Neural cell (in vitro differentiated cells): ENCODE data around the gene UBE2O. TPM values are rescaled to one million over a fixed set of nuclear protein-coding genes. Genes with fewer than 3 reads are reported as not detected.

Experiments
- H2AFZ ChIP-seq: fragments of 200-600, 300-800 bp; sonication (generic), shearing (Covaris generic); 2 replicates; pipeline ENCODE4 v1.6.0; 2014; ENCODE audit warnings: low read depth, mild to moderate bottlenecking, antibody characterized with exemption, low read length, moderate library complexity
- H3F3A ChIP-seq: fragments of 200-600 bp; shearing (Covaris generic); 2 replicates; pipeline ENCODE4 v1.6.1; 2016; ENCODE audit warnings: mild to moderate bottlenecking, moderate library complexity, mixed read lengths, antibody characterized with exemption, low read length; ENCODE audit not compliant: insufficient read depth, poor library complexity, severe bottlenecking
- H3K27ac ChIP-seq: fragments of 200-600, 300-800 bp; sonication (generic), shearing (Covaris generic); 2 replicates; pipeline ENCODE4 v1.5.1; 2014; ENCODE audit warnings: mild to moderate bottlenecking, low read length, moderate library complexity
- H3K27me3 ChIP-seq: fragments of 300-800, 200-600 bp; sonication (generic), shearing (Covaris generic); 2 replicates; pipeline ENCODE4 v1.6.0; 2014; ENCODE audit warnings: mild to moderate bottlenecking, low read depth, low read length, moderate library complexity; ENCODE audit not compliant: insufficient read depth
- H3K36me3 ChIP-seq: fragments of 300-800, 200-600 bp; sonication (generic), shearing (Covaris generic); 2 replicates; pipeline ENCODE4 v1.5.1; 2014; ENCODE audit warnings: mild to moderate bottlenecking, antibody characterized with exemption, low read length, moderate library complexity; ENCODE audit not compliant: insufficient read depth
- H3K4me2 ChIP-seq: fragments of 300-800, 200-600 bp; sonication (generic), shearing (Covaris generic); 2 replicates; pipeline ENCODE4 v1.6.0; 2014; ENCODE audit warnings: mild to moderate bottlenecking, low read length
- H3K4me3 ChIP-seq: fragments of 300-800, 200-600 bp; sonication (generic), shearing (Covaris generic); 2 replicates; pipeline ENCODE4 v1.5.1; 2014; ENCODE audit warnings: mild to moderate bottlenecking, low read length, moderate library complexity
- H3K79me2 ChIP-seq: fragments of 200-600 bp; shearing (Covaris generic); replicated peaks from 2 replicates; pipeline ENCODE4 v1.6.0; 2014; ENCODE audit warnings: mild to moderate bottlenecking, low read length, moderate library complexity; ENCODE audit not compliant: insufficient read depth
- H3K9ac ChIP-seq: fragments of 300-800, 200-600 bp; sonication (generic), shearing (Covaris generic); 2 replicates; pipeline ENCODE4 v1.6.1; 2016; ENCODE audit warnings: mild to moderate bottlenecking, low read length, mixed read lengths
- H3K9me2 ChIP-seq: fragments of 200-600 bp; shearing (Covaris generic); 2 replicates; pipeline ENCODE4 v1.6.1; 2016; ENCODE audit warnings: mild to moderate bottlenecking, low read length, mixed read lengths; ENCODE audit not compliant: insufficient read depth
- H3K9me3 ChIP-seq: fragments of 200-600, 300-800 bp; sonication (generic), shearing (Covaris generic); 2 replicates; pipeline ENCODE4 v1.6.1; 2016; ENCODE audit warnings: mild to moderate bottlenecking, mixed run types, low read length, moderate library complexity, mixed read lengths
- H4K20me1 ChIP-seq: fragments of 200-600 bp; shearing (Covaris generic); 2 replicates; pipeline ENCODE4 v1.6.1; 2016; ENCODE audit warnings: mild to moderate bottlenecking, mixed run types; ENCODE audit not compliant: insufficient read depth
- CTCF ChIP-seq: fragments of 450-650 bp; IDR thresholded peaks from 2 replicates; pipeline ENCODE4 v1.5.1; 2014; ENCODE audit warnings: antibody characterized with exemption, mild to moderate bottlenecking, moderate library complexity; ENCODE audit not compliant: poor library complexity, severe bottlenecking
- EP300 ChIP-seq: fragments of 450-650 bp; conservative IDR thresholded peaks from 2 replicates; pipeline ENCODE4 v1.6.1; 2014; ENCODE audit warnings: antibody characterized with exemption, mild to moderate bottlenecking, moderate library complexity; ENCODE audit not compliant: poor library complexity, severe bottlenecking
- MXI1 ChIP-seq: fragments of 450-650 bp; conservative IDR thresholded peaks from 2 replicates; pipeline ENCODE4 v1.6.1; 2014; ENCODE audit warnings: antibody characterized with exemption, mild to moderate bottlenecking; ENCODE audit not compliant: poor library complexity, severe bottlenecking
- RAD21 ChIP-seq: fragments of 450-650 bp; conservative IDR thresholded peaks from 2 replicates; pipeline ENCODE4 v1.6.1; 2014; ENCODE audit warnings: antibody characterized with exemption, mild to moderate bottlenecking, moderate library complexity
- REST ChIP-seq: IDR thresholded peaks from 2 replicates; pipeline ENCODE4 v1.6.1; 2012; ENCODE audit warnings: borderline replicate concordance
- TAF1 ChIP-seq: IDR thresholded peaks from 2 replicates; pipeline ENCODE4 v1.6.1; 2012; ENCODE audit warnings: low read depth
- polyA plus RNA-seq: library from polyadenylated mRNA; depleted of rRNA; stranded (reverse); fragments of >200 nt; gene quantifications from 2 replicates; pipeline ENCODE4 v1.2.3, GENCODE V29; 2014

UBE2O gene
- polyA plus RNA-seq, 1 donor from 2014 or later = 28.0 TPM

GRCh38 chr17:76384222-76384986 lies 68.5 kb downstream of the UBE2O start, which contains the start of gene SPHK1:
Gene SPHK1, plus strand, starts transcription at chr17:76384609. Its CDS starts 1,036 bp downstream, at chr17:76385645.
- no peak within 1 kb of the TSS for H3K27ac ChIP-seq
- no peaks in the 10 kb centered on the region for H3F3A ChIP-seq
- H3K4me3 ChIP-seq = peak within 1 kb of the TSS; percentile 73
- no peaks in the 10 kb centered on the region for H3K79me2 ChIP-seq
- H4K20me1 ChIP-seq = no peaks in the 10 kb centered on the region
- peaks cover 40% of the 10 kb centered on the region for H3K27me3 ChIP-seq
- TF ChIP-seq TAF1 (no peak), MXI1 (peak; percentile 53)
- H3K36me3 ChIP-seq = no peaks in the 10 kb centered on the region
- peak within 1 kb of the TSS; percentile 48 for H3K4me2 ChIP-seq
- H3K9ac ChIP-seq = peak within 1 kb of the TSS; percentile 51
- no peaks in the 10 kb centered on the region for H3K9me3 ChIP-seq
- no peak within 1 kb of the TSS for H2AFZ ChIP-seq
- no peaks in the 10 kb centered on the region for H3K9me2 ChIP-seq

- peak overlapping the region; percentile 73 for H3K4me3 ChIP-seq
- peak overlapping the region; percentile 48 for H3K4me2 ChIP-seq
- no peaks in the 10 kb centered on the region for H3K9me2 ChIP-seq
- H3K9ac ChIP-seq = peak overlapping the region; percentile 51
- H4K20me1 ChIP-seq = no peaks in the 10 kb centered on the region
- H3K36me3 ChIP-seq = no peaks in the 10 kb centered on the region
- no peaks in the 10 kb centered on the region for H3F3A ChIP-seq
- H3K27ac ChIP-seq = no peak overlapping the region
- no peak overlapping the region for H2AFZ ChIP-seq
- no peaks in the 10 kb centered on the region for H3K79me2 ChIP-seq
- H3K27me3 ChIP-seq = peaks cover 40% of the 10 kb centered on the region
- TF ChIP-seq EP300 (peak; percentile 40), RAD21 (peak; percentile 14), REST (no peak), MXI1 (no peak), CTCF (peak; percentile 57)
- H3K9me3 ChIP-seq = no peaks in the 10 kb centered on the region
Measured at GRCh38 chr17:76383546-76384221, 69.3 kb downstream of the UBE2O start.
